ENCODE measurements around the gene RPS16.
A peak's percentile ranks its signal among the peaks of the same experiment; 100 is the strongest.

Gene RPS16

GRCh38 chr19:39422020-39422419 lies 13.7 kb downstream of the RPS16 start:
- no peak for DNase-seq (ENCODE audit: low read depth in 2 of 2)

- no peak for DNase-seq (ENCODE audit: low read depth in 2 of 2)
Measured at GRCh38 chr19:39420769-39421168, 15.0 kb downstream of the RPS16 start.

- DNase-seq (ENCODE audit: low read depth in 2 of 2): no peak
Measured at GRCh38 chr19:39419003-39419402, 16.7 kb downstream of the RPS16 start.

- DNase-seq (ENCODE audit: low read depth in 2 of 2): no peak
Measured at GRCh38 chr19:39417463-39418181, 18.1 kb downstream of the RPS16 start.

GRCh38 chr19:39416152-39417120 lies 19.3 kb downstream of the RPS16 start:
- no peak for DNase-seq (ENCODE audit: low read depth in 2 of 2)

GRCh38 chr19:39415111-39416046 lies 20.4 kb downstream of the RPS16 start:
- DNase-seq (ENCODE audit: low read depth in 2 of 2): no peak

- no peak for DNase-seq (ENCODE audit: low read depth in 2 of 2)
Measured at GRCh38 chr19:39413911-39414608, 21.7 kb downstream of the RPS16 start.

GRCh38 chr19:39413272-39413910 lies 22.4 kb downstream of the RPS16 start:
- no peak for DNase-seq (ENCODE audit: low read depth in 2 of 2)

- DNase-seq (ENCODE audit: low read depth in 2 of 2): no peak
Measured at GRCh38 chr19:39412867-39413271, 22.9 kb downstream of the RPS16 start.

- peak; percentile 91 to 93 for DNase-seq (ENCODE audit: low read depth in 2 of 2)
Measured at GRCh38 chr19:39412100-39412866, 23.5 kb downstream of the RPS16 start, which contains the start of gene PLEKHG2. TSS of gene PLEKHG2 (plus strand) at chr19:39412669. CDS start at chr19:39414087, 1,418 bp downstream.

- peak; percentile 85 for DNase-seq (ENCODE audit: low read depth in 2 of 2)
Measured at GRCh38 chr19:39411832-39412099, 24.0 kb downstream of the RPS16 start.

- no peak for DNase-seq (ENCODE audit: low read depth in 2 of 2)
Measured at GRCh38 chr19:39411081-39411831, 24.5 kb downstream of the RPS16 start.

GRCh38 chr19:39410831-39411080 lies 25.0 kb downstream of the RPS16 start:
- DNase-seq (ENCODE audit: low read depth in 2 of 2): no peak

- no peak for DNase-seq (ENCODE audit: low read depth in 2 of 2)
Measured at GRCh38 chr19:39410017-39410830, 25.5 kb downstream of the RPS16 start.

- DNase-seq (ENCODE audit: low read depth in 2 of 2): peak; percentile 66 to 76
Measured at GRCh38 chr19:39409208-39410016, 26.3 kb downstream of the RPS16 start.

GRCh38 chr19:39408392-39409207 lies 27.1 kb downstream of the RPS16 start:
- no peak for DNase-seq (ENCODE audit: low read depth in 2 of 2)

Data from activated CD8-positive, alpha-beta memory T cell treated with anti-CD3 and anti-CD28 coated beads for 4 hours (primary cell).